SK-N-SH (cell line): ENCODE data around the gene OGDH. TPM values are rescaled to one million over a fixed set of nuclear protein-coding genes. Genes with fewer than 3 reads are reported as not detected.
A peak's percentile ranks its signal among the peaks of the same experiment; 100 is the strongest.

ENCODE experiments used
- CTCF ChIA-PET: fragments of 300-600, 350-600 bp; formaldehyde crosslinking; extraction: SDS; loops from one replicate; lab custom pipeline; 2021; lab: Yijun Ruan, JAX
- POLR2A ChIA-PET: fragments of 350-600 bp; sonication (Branson Sonifier 250); formaldehyde crosslinking; extraction: SDS; loops from one replicate; lab custom pipeline; 2020; ENCODE audit warnings: antibody characterized with exemption, inconsistent platforms; lab: Yijun Ruan, JAX
- DNase-seq: peaks from one replicate; pipeline ENCODE4 v3.0.0; 2012
- H2AFZ ChIP-seq: fragments of 200-600 bp; sonication (generic); 2 replicates; pipeline ENCODE4 v1.8.1; 2016; ENCODE audit warnings: antibody characterized with exemption, mild to moderate bottlenecking, low read depth
- H3F3A ChIP-seq: fragments of 200-600 bp; sonication (generic); replicated peaks from 2 replicates; pipeline ENCODE3; 2016; ENCODE audit warnings: antibody characterized with exemption, mild to moderate bottlenecking; ENCODE audit not compliant: insufficient read depth
- H3K27ac ChIP-seq, 2 experiments: fragments of 200-500 bp in 1 of 2; fragments of 200-600 bp in 1 of 2; sonication (Bioruptor generic) in 1 of 2; sonication (generic), shearing (Covaris generic) in 1 of 2; 2 replicates each; pipeline versions ENCODE4 v1.5.1 to v1.6.1; 2014 to 2016; ENCODE audit warnings: low read depth in 2 of 2, inconsistent platforms in 1 of 2, low read length in 1 of 2, mild to moderate bottlenecking in 1 of 2, mixed read lengths in 1 of 2
- H3K27me3 ChIP-seq: fragments of 200-600 bp; sonication (generic), shearing (Covaris generic); 2 replicates; pipeline ENCODE4 v1.6.1; 2016; ENCODE audit warnings: mixed run types; ENCODE audit not compliant: insufficient read depth
- H3K36me3 ChIP-seq, 2 experiments: fragments of 200-500 bp in 1 of 2; fragments of 200-600 bp in 1 of 2; sonication (Bioruptor generic) in 1 of 2; sonication (generic) in 1 of 2; replicated peaks in 1 of 2; 2 replicates each; pipeline versions ENCODE3 to v1.5.1; 2014 to 2016; ENCODE audit warnings: low read length in 1 of 2, mild to moderate bottlenecking in 1 of 2; ENCODE audit not compliant: insufficient read depth in 2 of 2, control insufficient read depth in 1 of 2
- H3K4me1 ChIP-seq, 2 experiments: fragments of 200-500 bp in 1 of 2; fragments of 200-600 bp in 1 of 2; sonication (Bioruptor generic) in 1 of 2; sonication (generic), shearing (Covaris generic) in 1 of 2; 2 replicates each; pipeline versions ENCODE4 v1.5.1 to v1.6.1; 2014 to 2016; ENCODE audit warnings: low read depth in 1 of 2, low read length in 1 of 2, mixed run types in 1 of 2; ENCODE audit not compliant: insufficient read depth in 2 of 2, control insufficient read depth in 1 of 2
- H3K4me2 ChIP-seq: fragments of 200-600 bp; sonication (generic), shearing (Covaris generic); 2 replicates; pipeline ENCODE4 v1.6.1; 2017; ENCODE audit warnings: mixed run types
- H3K4me3 ChIP-seq, 2 experiments: fragments of 200-500 bp in 1 of 2; fragments of 200-600 bp in 1 of 2; sonication (Bioruptor generic) in 1 of 2; sonication (generic), shearing (Covaris generic) in 1 of 2; 2 replicates each; pipeline versions ENCODE4 v1.5.1 to v1.8.1; 2014 to 2016; ENCODE audit warnings: low read depth in 2 of 2, inconsistent platforms in 1 of 2, low read length in 1 of 2, mild to moderate bottlenecking in 1 of 2, mixed read lengths in 1 of 2, moderate library complexity in 1 of 2
- H3K79me2 ChIP-seq: fragments of 200-600 bp; sonication (generic); 2 replicates; pipeline ENCODE4 v1.8.1; 2017; ENCODE audit warnings: mild to moderate bottlenecking; ENCODE audit not compliant: insufficient read depth
- H3K9ac ChIP-seq: fragments of 200-600 bp; sonication (generic); 2 replicates; pipeline ENCODE4 v1.6.1; 2017; ENCODE audit warnings: mixed run types
- H3K9me2 ChIP-seq: fragments of 200-600 bp; sonication (generic); 2 replicates; pipeline ENCODE4 v1.6.1; 2017; ENCODE audit warnings: mixed run types
- H3K9me3 ChIP-seq: fragments of 200-600 bp; sonication (generic); 2 replicates; pipeline ENCODE4 v1.6.1; 2017; ENCODE audit warnings: mixed run types, mild to moderate bottlenecking, moderate library complexity
- H4K20me1 ChIP-seq: fragments of 200-600 bp; sonication (generic); 2 replicates; pipeline ENCODE4 v1.6.1; 2017; ENCODE audit warnings: mild to moderate bottlenecking, mixed run types; ENCODE audit not compliant: insufficient read depth
- CHD2 ChIP-seq: fragments of 150-350 bp; IDR thresholded peaks from 2 replicates; pipeline ENCODE4 v1.6.1; 2018; ENCODE audit warnings: low read length; ENCODE audit not compliant: partially characterized antibody
- CTCF ChIP-seq: fragments of 200-600 bp; sonication (generic); IDR thresholded peaks from 2 replicates; pipeline ENCODE4 v1.6.1; 2017; ENCODE audit warnings: antibody characterized with exemption, mild to moderate bottlenecking, moderate library complexity
- ELF1 ChIP-seq: IDR thresholded peaks from 2 replicates; pipeline ENCODE4 v1.4.0; 2012
- EP300 ChIP-seq, 2 experiments: IDR thresholded peaks; 2 replicates each; pipeline versions ENCODE4 v1.4.0 to v1.6.1; 2012; ENCODE audit warnings: borderline replicate concordance in 1 of 2, low read depth in 1 of 2, low read length in 1 of 2
- EZH2phosphoT487 ChIP-seq: fragments of 200-600 bp; sonication (generic); IDR thresholded peaks from 2 replicates; pipeline ENCODE4 v1.6.1; 2017; ENCODE audit warnings: low read depth, mixed run types, mild to moderate bottlenecking, antibody characterized with exemption, moderate library complexity, borderline replicate concordance
- FOSL2 ChIP-seq: IDR thresholded peaks from 2 replicates; pipeline ENCODE4 v1.4.0; 2012; ENCODE audit warnings: low read depth, mild to moderate bottlenecking, moderate library complexity, borderline replicate concordance
- FOXJ3 ChIP-seq: sonication (generic); formaldehyde crosslinking; IDR thresholded peaks from 2 replicates; pipeline ENCODE4 v1.5.1; 2020; ENCODE audit warnings: mild to moderate bottlenecking, missing genetic modification reagents
- FOXM1 ChIP-seq: IDR thresholded peaks from 2 replicates; pipeline ENCODE4 v1.4.0; 2012; ENCODE audit warnings: low read depth, mild to moderate bottlenecking
- GATA2 ChIP-seq: sonication (generic); formaldehyde crosslinking; IDR thresholded peaks from 2 replicates; pipeline ENCODE4 v1.5.0; 2020; ENCODE audit warnings: mild to moderate bottlenecking, missing genetic modification reagents
- JUND ChIP-seq: IDR thresholded peaks from 2 replicates; pipeline ENCODE4 v1.4.0; 2012
- MAX ChIP-seq: IDR thresholded peaks from 2 replicates; pipeline ENCODE4 v1.4.0; 2012; ENCODE audit warnings: low read depth
- MEF2A ChIP-seq: IDR thresholded peaks from 2 replicates; pipeline ENCODE4 v1.4.0; 2012; ENCODE audit warnings: low read depth, borderline replicate concordance
- MXI1 ChIP-seq: IDR thresholded peaks from 2 replicates; pipeline ENCODE4 v1.6.1; 2012; ENCODE audit warnings: mild to moderate bottlenecking, low read depth, low read length, improper control_type of control experiment
- NFIC ChIP-seq: IDR thresholded peaks from 2 replicates; pipeline ENCODE4 v1.4.0; 2012; ENCODE audit warnings: borderline replicate concordance
- NRF1 ChIP-seq: IDR thresholded peaks from 2 replicates; pipeline ENCODE4 v1.6.1; 2012; ENCODE audit warnings: low read depth, mild to moderate bottlenecking, low read length
- PBX3 ChIP-seq: IDR thresholded peaks from 2 replicates; pipeline ENCODE4; 2012
- POLR2AphosphoS5 ChIP-seq: IDR thresholded peaks from 2 replicates; pipeline ENCODE4 v1.6.1; 2012; ENCODE audit warnings: low read depth, low read length
- RFX5 ChIP-seq: IDR thresholded peaks from 2 replicates; pipeline ENCODE4 v1.6.1; 2012; ENCODE audit warnings: mild to moderate bottlenecking, improper control_type of control experiment, low read length
- RXRA ChIP-seq: IDR thresholded peaks from 2 replicates; pipeline ENCODE4 v1.4.0; 2012; ENCODE audit warnings: low read depth, mild to moderate bottlenecking, borderline replicate concordance
- SIN3A ChIP-seq: IDR thresholded peaks from 2 replicates; pipeline ENCODE4 v1.6.1; 2012; ENCODE audit warnings: low read depth, mild to moderate bottlenecking, low read length, moderate library complexity, borderline replicate concordance
- SMC3 ChIP-seq: IDR thresholded peaks from 2 replicates; pipeline ENCODE4 v1.6.1; 2012; ENCODE audit warnings: low read depth, low read length, improper control_type of control experiment
- TAF1 ChIP-seq: IDR thresholded peaks from 2 replicates; pipeline ENCODE4 v1.6.1; 2012; ENCODE audit warnings: low read depth, mild to moderate bottlenecking, low read length, moderate library complexity, borderline replicate concordance
- TCF12 ChIP-seq: IDR thresholded peaks from 2 replicates; pipeline ENCODE4 v1.4.0; 2012
- USF2 ChIP-seq: fragments of 150-350 bp; IDR thresholded peaks from 2 replicates; pipeline ENCODE4 v1.6.1; 2017; ENCODE audit warnings: antibody characterized with exemption, low read length, low read depth, borderline replicate concordance
- YY1 ChIP-seq: IDR thresholded peaks from 2 replicates; pipeline ENCODE4 v1.4.0; 2012; ENCODE audit warnings: low read depth, mild to moderate bottlenecking
- WGBS: methylation state at CpG from one replicate; pipeline ENCODE4 v1.1.6; 2017; ENCODE audit warnings: low lambda C conversion rate; 5-methylcytosine and 5-hydroxymethylcytosine counted together
- polyA plus RNA-seq, 3 experiments: library from polyadenylated mRNA; depleted of rRNA; stranded (reverse); fragments of >200 nt; gene quantifications; 2 replicates each; pipeline ENCODE4 v1.2.3, GENCODE V29; 2012

The OGDH gene
- polyA plus RNA-seq, 1 of the 3 experiments (the other 2 are of a cell fraction): 69.4 TPM

GRCh38 chr7:44632196-44632595 lies 25.8 kb downstream of the OGDH start (continued):
- TF ChIP-seq PBX3 (no peak), FOXM1 (no peak), ELF1 (no peak), MEF2A (no peak), YY1 (no peak)
- TF ChIP-seq, all 33 proteins: peak for 0

GRCh38 chr7:44633254-44634186 lies 27.1 kb downstream of the OGDH start:
- H2AFZ ChIP-seq: no peak overlapping the region
- no peak overlapping the region for H3K4me3 ChIP-seq
- H3K4me2 ChIP-seq: peak overlapping the region; percentile 26; the same call in 1 of the 2 replicates
- TF ChIP-seq RFX5 (no peak), TCF12 (peak; percentile 76), MEF2A (no peak), MXI1 (no peak), SMC3 (no peak), CTCF (no peak), FOXJ3 (CRISPR knock-in tag) (no peak), JUND (peak; percentile 40), POLR2AphosphoS5 (no peak; the same call in 1 of the 2 replicates), CHD2 (no peak), RXRA (peak; percentile 63; the same call in 1 of the 2 replicates), PBX3 (peak; percentile 55; the same call in 1 of the 2 replicates), NRF1 (no peak), NFIC (peak; percentile 97), FOXM1 (no peak), EZH2phosphoT487 (no peak), EP300 (IDR thresholded peaks at IDR 0.05; ENCODE audit: borderline replicate concordance in 1 of 2, low read depth in 1 of 2, low read length in 1 of 2) (peak in 1 of 2 experiments; percentile 43; a peak in 1 of 4 replicates), MAX (peak; percentile 57), USF2 (no peak), TAF1 (0 out of 2 replicates have a peak, but pooled peaks have one; percentile 6), FOSL2 (peak; percentile 23; the same call in 1 of the 2 replicates), YY1 (no peak), SIN3A (no peak), GATA2 (CRISPR knock-in tag) (no peak)
- POLR2A ChIA-PET: interaction anchor here (1.2 kb wide), 1 partner anchor 27 kb away, joined by 4 read pairs; the partner anchor contains the start of gene OGDH
- peaks cover 11% of the 10 kb centered on the region; the same call in 1 of the 2 replicates for H3K79me2 ChIP-seq
- peaks cover 8 to 23% of the 10 kb centered on the region in 2 experiments; a peak in 3 of 4 replicates for H3K4me1 ChIP-seq
- no peak for DNase-seq
- no peaks in the 10 kb centered on the region for H3K9me2 ChIP-seq
- H3K27ac ChIP-seq: peak overlapping the region; percentile 58 to 91
- 0 out of 2 replicates have a peak, but pooled peaks cover 5% of the 10 kb centered on the region for H4K20me1 ChIP-seq
- WGBS: 84% methylated on average over 10 of the region's 10 CpGs
- peak overlapping the region; percentile 37; the same call in 1 of the 2 replicates for H3K9ac ChIP-seq
- no peaks in the 10 kb centered on the region for H3K9me3 ChIP-seq
- CTCF ChIA-PET: interaction anchor here (1.3 to 1.5 kb wide), 2 partner anchors 13 to 57 kb away, joined by 3 read pairs; no protein-coding TSS in a partner anchor
- H3F3A ChIP-seq: peaks cover 17% of the 10 kb centered on the region
- H3K27me3 ChIP-seq: no peaks in the 10 kb centered on the region
- H3K36me3 ChIP-seq: peaks cover 0 to 10% of the 10 kb centered on the region in 2 experiments
